Epithelial cell of proximal tubule (primary cell): Measurements from ENCODE around the gene BBS4. TPM values are rescaled to one million over a fixed set of nuclear protein-coding genes. Genes with fewer than 3 reads are reported as not detected.

Experiments
- DNase-seq: peaks from one replicate; pipeline ENCODE4 v3.0.0-alpha.2; 2011; ENCODE audit warnings: low read depth
- H3K4me3 ChIP-seq: 2 replicates; pipeline ENCODE4 v1.5.1; 2011; ENCODE audit warnings: low read depth, mild to moderate bottlenecking, low read length
- total RNA-seq: library from RNA; depleted of rRNA; stranded (reverse); fragments of >200 nt; gene quantifications from 2 replicates; pipeline ENCODE4 v1.2.3, GENCODE V29; 2015
- TF ChIP-seq, protein P1 (sequence below): conservative IDR thresholded peaks from 2 replicates; pipeline ENCODE4 v1.5.1; 2012; ENCODE audit warnings: low read depth, mild to moderate bottlenecking, low read length

Gene BBS4
- total RNA-seq, 1 donor from 2014 or later: 11.6 TPM

DNA sequence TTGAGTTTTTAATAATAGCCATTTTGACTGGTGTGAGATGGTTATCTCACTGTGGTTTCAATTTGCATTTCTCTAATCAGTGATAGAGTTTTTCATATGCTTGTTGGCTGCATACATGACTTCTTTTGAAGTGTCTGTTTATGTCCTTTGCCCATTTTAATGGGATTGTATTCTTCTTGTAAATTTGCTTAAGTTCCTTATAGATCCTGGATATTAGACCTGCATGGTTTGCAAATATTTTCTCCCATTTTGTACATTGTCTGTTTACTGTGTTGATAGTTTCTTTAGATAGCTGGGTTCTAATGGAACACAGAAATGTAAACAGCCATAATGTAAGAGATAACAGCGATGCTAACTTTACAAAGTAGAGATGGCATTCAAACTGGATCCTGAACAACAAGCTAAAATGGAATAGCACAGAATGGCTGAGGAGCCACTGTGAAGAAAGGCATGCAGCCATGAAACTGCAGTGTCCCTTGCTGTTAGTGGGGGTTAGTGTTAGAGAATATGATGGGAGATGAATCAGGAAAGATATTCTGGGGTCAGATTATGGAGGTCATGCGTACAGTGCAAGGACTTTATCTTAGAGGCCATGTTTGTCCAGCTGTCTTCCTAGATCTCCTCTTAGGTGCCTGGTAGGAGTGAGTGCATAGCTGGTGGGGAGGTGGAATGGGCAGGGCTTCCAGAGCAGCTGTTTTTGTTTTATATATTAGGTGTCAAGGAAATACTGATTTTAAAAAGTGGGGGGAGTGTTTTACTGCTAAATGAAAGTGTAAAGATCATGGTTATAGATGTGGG lies 48.1 kb downstream of the BBS4 start:
- H3K4me3 ChIP-seq: no peak overlapping the region
- TF ChIP-seq, protein P1, sequence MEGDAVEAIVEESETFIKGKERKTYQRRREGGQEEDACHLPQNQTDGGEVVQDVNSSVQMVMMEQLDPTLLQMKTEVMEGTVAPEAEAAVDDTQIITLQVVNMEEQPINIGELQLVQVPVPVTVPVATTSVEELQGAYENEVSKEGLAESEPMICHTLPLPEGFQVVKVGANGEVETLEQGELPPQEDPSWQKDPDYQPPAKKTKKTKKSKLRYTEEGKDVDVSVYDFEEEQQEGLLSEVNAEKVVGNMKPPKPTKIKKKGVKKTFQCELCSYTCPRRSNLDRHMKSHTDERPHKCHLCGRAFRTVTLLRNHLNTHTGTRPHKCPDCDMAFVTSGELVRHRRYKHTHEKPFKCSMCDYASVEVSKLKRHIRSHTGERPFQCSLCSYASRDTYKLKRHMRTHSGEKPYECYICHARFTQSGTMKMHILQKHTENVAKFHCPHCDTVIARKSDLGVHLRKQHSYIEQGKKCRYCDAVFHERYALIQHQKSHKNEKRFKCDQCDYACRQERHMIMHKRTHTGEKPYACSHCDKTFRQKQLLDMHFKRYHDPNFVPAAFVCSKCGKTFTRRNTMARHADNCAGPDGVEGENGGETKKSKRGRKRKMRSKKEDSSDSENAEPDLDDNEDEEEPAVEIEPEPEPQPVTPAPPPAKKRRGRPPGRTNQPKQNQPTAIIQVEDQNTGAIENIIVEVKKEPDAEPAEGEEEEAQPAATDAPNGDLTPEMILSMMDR: no peak
- DNase-seq: no peak

DNA sequence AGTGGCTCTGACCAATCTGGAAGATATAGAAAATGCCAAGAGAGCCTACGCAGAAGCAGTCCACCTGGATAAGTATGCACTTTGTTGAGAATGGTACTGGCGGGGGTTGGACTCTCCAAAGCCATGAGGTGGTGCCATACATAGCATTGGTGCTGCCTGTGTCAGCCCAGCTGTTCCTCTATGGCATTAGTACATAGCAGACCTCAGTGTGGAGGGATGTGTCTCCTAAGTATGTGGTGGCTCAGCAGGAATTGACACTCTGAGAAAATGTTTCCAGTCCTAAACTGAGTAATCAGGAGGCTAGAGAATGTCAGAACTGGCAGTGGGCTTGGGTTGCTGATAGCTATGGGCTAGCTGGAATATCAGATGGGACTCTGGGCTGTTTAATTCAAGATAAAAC lies 49.1 kb downstream of the BBS4 start:
- no peak for DNase-seq
- TF ChIP-seq, protein P1: no peak
- no peak overlapping the region for H3K4me3 ChIP-seq

DNA sequence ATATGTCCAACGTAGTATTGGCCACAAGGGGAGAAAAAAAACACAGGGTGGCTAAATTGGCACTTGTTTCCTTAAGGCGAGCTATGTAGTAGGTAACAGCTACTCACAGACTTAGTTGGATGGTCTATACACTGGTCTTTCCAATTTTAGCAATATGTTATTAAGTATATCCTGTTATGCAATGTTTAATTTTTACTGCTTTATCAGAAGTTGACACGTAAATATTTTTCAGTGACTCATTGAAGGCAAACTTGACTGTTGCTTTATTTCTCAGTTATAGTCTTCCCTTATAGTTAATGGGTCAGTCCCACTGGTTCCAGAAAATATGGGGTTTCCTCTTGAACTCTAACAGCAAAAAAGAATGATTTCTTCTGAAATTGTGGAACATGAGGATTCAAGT lies 51.1 kb downstream of the BBS4 start:
- TF ChIP-seq, protein P1: no peak
- no peak overlapping the region for H3K4me3 ChIP-seq
- DNase-seq: no peak

DNA sequence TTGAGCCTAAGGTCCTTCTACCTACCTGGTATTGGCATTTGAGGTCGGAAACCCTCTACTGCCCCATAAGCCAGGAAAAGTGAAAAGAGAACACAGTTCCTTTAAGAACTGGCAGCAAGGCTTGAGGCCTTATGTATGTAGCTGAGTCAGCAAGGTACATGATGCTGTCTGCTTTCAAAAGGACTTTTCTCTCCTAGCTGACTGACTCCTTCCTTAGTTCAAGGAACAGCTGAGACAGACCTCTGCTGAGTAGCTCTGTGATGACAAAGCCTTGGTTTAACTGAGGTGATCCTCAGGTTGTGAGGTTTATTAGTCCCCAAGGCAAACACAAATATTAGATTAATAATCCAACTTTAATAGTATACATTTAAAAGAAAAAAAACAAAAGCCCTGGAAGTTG lies 51.7 kb downstream of the BBS4 start:
- DNase-seq: no peak
- no peak overlapping the region for H3K4me3 ChIP-seq
- TF ChIP-seq, protein P1: no peak

DNA sequence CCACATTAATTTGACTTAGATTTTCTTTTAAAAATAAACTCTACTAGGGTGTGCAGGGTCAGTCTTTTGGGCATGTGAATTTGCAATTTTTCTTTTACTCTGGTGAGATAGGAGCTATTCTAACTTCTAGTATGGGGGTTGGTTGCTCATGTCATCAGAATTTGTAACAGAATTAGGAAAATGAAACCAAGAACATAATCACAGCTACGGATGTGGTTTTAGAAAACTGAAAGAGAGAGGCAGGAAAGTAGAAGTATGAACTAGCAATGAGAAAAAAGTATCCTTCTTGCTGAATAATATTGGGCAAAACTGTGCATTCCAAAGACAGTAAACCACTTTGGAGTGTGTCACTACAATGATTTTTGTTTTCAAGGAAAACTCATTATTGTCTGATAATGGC lies 54.2 kb downstream of the BBS4 start:
- H3K4me3 ChIP-seq: no peak overlapping the region
- DNase-seq: no peak
- TF ChIP-seq, protein P1: no peak

DNA sequence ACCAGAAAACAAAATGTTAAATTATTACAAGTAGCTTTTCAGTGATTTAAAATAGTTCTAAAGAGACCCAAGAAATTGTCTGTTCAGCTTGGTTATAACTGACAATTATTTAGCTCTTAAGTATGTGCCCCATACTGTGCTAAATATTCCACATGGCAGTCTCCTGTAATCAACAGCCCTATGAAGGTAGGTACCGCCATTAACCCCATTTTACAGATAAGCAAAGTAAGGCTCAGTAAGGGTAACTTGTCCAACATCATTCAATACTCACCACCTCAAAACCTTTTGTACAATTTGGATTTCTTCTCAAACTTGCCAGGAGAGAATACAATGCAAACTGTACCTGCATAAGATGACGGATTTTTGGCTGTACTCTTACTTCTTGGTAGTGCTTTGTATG lies 63.7 kb downstream of the BBS4 start:
- TF ChIP-seq, protein P1: no peak
- no peak overlapping the region for H3K4me3 ChIP-seq
- DNase-seq: no peak

DNA sequence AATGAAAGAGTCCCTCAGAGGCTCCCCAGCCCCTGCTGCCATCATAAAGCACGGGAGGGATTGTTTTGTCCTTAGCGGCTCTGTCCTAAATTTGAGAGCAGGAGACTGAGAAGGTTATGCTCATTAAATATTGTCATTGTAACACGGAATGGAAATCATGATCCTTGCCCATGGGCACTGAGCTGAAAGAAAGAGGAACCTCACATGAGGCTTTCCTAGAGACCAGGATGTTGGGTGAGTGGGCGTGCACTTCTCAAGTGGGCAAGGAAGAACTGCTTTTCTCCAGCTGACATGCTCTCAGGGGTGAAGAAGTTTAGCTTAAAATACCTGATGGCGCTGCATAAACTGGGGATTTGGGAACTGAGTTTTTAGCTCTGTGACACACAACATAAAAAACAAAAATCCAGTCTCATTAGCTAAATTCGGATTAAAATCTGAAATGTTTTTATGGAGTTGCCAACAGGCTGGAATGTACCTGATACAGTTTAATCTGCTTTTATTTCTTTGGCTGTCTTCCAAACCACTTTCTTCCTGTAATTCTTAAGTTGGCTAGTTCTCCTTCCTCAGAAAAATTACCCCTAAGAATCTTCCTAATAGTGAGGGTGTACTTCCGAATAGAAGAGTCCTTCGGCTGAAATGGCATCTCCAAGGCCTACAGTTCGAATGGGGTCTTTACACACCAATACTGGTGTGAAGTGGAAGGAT lies 65.9 kb downstream of the BBS4 start:
- no peak for DNase-seq
- TF ChIP-seq, protein P1: no peak
- H3K4me3 ChIP-seq: no peak overlapping the region
